HG03558 (cell line): Measurements from ENCODE around the gene EXOC7.
"Not testable (repeated sequence)": the region's sequence is repeated elsewhere in the genome, so short reads cannot be mapped to it uniquely, and the experiment has no call there.

Experiments
- ATAC-seq: cut with Tn5 transposase; IDR thresholded peaks from one replicate; pipeline ENCODE4 v1.9.1; 2021; ENCODE audit warnings: moderate number of reproducible peaks; ENCODE audit not compliant: unreplicated experiment; ENCODE audit errors: extremely low read depth

The EXOC7 gene

DNA sequence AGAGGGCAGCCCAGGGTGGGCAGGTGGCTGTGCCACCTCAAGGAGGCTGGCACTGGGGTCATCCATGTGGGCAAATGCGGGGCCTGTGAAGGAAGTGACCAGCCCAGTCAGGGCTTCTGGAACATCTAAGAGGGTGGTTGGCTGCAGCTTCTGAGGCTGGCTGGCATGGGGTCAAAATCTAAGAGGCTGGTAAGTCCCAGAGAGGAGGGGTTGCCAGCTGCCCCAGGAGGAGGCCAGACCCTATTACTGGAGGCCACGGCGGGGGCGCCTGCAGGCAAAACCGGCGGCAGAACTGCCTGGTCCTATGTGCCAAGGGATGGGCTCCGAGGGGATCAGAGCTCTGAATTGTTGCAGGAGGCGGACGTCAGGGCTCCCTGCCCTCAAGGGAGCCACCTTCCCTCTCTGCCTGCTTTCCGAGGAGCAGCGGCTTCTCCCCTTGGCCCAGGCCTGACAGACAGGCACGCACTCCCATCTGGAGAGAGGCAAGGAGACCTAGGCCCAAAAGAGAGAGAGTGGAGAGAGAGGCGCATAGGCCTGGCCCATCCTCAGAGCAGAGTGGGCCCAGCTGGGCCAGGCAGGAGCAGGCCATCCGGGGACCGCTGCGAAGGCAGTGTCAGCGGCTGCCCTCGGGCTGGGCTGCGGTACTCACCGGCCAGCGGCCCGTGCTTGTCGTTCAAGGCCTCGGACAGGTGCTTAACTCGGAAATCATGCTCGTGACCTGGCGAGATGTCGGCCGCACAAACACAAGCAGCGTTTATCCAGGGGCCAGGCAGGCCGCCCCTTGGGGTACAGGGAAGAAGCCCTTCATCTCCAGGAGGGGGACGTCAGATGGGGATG, 13.7 kb downstream of the EXOC7 start:
- no peak for ATAC-seq

DNA sequence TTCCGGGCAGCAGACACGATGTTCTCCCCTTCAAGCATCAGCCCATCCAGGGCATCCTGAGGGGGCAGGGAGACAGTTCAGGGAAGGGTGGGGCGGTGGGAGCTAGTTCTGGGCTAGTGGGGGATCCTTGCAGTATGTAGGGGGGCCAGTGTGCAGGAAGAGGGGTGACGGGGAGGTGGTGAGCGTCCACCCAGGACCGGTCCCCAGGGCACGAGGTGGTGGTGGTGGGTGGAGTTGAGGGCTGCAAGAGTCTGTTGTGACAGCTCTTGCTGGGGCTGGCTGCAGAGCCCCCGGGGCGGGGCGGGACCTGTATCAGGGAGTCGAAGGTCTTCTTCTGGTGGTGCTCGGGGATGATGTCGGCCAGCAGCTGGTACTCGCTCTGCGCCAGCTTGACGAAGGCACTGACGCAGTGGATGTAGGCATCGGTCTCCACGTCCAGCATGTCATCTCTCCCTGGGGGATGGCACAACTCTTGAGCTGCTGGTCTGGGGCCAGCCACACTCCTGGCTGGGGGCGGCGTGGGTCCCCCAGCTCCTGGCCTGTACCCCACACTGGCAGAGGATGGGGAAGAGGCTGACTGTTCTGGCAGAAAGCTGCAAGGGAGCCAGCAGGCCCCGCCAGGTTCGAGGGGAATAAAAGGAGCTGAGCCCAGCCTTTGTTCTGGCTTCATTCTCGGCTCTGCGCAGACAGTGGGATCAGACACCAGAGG, 14.6 kb downstream of the EXOC7 start:
- no peak for ATAC-seq

DNA sequence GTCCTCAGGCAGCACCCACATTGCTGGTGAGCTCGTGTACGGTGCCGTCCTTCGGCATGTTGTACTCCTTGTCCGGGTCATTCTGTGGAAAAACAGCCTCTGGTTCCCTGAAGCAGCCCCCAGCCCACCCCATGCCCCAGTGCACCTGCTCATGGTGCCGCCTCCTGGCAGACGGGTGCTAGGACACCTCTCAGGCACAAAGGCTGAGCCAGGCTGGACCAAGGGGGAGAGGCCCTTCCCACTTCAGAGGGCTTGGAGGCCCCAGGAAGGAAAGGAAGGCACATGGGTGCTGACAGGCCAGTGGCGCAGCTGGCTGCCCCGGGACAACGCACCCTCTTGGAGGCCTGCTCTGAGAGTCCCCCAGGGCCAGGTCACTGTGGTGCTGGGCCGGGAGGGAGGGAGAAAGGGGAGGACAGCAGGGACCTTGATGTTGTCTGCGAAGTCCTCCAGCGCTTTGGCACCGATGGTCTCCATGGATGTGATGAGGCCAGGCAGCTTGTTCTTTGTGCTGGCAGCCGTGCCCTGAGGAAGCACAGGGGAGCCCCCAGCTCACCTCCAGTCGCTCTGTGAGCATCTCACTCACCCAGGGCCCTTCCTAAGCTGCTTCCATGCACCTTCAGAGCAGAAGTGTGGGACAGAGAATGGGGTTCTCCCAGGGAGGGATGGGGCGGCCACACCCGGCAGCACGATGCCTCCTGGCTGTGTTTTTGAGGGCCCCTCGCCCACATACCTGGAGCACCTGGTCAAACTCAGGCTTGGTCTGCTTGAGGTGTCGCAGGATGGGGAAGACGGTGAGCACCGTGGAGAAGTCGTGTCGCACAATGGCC, 15.3 kb downstream of the EXOC7 start:
- no peak for ATAC-seq

DNA sequence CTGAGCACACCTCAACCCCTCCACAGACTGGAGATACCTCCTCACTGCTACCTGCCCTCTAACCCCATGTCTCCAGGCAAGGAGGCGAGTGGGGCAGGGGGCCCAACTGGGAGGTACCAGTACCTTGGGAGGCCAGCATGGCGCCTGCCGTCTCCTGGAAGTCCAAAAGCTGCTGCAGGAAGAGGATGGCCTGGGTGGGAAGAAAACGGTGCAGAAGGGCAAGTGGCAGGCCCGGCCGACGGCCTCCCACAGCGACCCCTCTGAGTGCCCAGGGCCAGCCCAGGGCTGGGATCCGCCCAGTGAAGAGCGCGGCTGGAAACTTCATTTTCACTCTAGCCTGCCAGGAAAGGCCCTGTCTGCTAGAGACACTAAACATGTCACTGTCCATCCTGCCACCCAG, 16.1 kb downstream of the EXOC7 start:
- ATAC-seq, result no peak

DNA sequence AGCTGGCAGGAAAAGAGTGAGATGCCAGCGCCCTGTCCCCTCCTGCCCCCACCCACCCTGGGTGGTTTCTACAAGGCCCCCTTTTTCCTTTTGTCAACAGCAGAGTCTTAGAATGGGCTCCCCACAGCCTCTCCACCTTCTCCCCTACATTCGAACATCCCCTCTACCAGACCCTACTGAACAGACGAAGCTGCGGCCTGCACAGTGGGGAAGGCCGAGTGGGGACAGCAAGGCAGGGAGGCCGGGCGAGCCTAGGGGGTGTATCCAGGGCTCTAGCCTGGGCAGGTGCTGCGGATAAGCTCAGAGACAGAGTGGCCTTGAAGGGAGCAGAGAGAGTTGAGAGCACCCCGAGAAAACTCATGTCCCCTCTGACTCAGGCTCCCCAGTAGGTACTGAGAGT, 17.2 kb downstream of the EXOC7 start:
- no peak for ATAC-seq

DNA sequence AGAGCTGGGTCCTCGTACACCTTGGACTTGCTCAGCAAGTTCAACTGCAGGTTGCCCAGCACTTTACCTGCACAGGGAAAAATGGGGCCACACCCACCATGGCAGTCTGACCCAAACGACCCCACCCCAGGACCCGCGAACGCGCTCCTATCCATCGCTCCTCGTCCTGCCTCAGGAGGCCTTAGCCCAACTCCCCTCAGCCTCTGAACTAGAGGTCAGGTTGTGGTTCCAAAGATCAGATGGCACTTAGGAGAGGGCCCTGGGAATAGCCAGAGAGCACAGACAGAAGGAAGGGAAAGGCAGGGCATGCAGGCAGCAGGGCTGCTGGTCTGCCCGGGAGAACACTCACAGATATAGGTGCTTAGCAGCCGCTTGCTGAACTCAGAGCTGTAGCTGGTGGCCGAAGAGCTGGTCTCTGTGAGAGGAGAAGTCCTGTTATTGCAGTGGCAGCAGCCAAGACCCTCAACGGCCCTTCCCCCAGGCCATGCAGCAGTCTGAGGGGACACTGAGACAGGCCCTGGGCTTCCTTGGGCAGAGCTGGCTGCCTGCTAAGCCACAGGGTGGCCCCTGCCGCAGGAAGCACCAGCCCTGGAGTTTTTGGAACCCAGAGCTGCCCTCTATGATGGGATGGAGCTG, 17.7 kb downstream of the EXOC7 start:
- ATAC-seq, result no peak

DNA sequence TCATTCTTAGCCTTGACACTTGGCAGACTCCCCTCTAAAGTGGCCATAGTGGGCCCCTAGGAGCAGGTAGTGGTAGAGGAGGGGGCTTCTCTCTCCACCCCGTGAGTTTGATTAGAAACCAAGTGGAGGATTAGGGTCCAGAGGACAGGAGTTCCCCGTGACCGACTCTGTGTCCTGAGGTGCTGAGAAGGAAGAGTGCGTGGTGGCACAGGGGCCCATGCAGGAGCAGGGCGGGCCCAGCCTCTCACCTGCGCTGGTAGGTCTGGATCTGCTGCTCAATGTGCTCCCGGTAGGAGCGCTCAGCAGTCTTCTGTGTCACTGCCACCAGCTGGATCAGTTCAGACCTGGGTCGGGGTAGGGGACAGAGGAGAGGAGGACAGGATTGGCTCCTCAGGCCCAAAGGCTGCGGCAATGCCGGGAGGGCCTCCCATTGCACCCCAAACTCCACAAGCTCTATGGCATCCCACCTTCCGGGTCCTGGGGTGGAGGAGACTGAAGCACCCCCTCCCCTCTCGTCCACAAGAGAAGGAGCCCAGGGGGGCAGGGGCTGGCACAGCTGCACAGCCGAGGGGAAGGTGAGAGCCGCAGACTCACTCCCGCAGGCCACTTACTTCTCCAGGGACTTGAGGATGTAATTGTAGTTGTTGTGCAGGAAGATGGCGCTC, 18.4 kb downstream of the EXOC7 start:
- ATAC-seq, result no peak

DNA sequence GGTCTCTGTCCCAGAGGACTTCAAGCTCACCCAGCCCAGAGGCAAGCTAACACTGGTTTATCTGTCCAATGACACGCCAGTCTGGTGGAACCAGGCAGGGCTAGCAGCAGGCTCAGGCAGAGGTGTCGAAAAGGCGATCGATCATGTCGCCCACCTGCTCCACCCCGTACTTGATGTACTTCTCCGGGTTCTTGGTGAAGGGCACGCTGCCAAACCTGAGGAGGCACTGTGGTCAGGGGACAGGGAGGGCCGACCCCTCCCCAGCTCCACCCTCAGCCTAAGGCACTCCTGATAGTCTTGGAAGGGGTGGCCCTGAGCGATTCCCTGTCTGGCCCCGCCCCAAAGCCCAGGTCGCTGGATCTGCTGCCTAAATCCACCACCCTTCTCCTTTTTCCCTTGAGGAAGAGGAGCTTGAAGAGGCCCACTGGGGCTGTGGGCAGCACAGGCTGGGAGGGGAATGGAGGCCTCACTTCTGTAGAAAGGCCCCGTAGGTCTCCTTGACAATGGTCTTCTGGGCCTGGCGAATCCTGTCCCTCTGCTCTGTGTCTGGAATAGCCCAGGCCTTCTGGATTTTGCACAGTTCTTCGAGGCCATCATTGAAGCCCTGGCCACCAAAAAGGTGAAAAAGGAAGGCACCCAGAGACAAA, 19.9 kb downstream of the EXOC7 start:
- no peak for ATAC-seq

DNA sequence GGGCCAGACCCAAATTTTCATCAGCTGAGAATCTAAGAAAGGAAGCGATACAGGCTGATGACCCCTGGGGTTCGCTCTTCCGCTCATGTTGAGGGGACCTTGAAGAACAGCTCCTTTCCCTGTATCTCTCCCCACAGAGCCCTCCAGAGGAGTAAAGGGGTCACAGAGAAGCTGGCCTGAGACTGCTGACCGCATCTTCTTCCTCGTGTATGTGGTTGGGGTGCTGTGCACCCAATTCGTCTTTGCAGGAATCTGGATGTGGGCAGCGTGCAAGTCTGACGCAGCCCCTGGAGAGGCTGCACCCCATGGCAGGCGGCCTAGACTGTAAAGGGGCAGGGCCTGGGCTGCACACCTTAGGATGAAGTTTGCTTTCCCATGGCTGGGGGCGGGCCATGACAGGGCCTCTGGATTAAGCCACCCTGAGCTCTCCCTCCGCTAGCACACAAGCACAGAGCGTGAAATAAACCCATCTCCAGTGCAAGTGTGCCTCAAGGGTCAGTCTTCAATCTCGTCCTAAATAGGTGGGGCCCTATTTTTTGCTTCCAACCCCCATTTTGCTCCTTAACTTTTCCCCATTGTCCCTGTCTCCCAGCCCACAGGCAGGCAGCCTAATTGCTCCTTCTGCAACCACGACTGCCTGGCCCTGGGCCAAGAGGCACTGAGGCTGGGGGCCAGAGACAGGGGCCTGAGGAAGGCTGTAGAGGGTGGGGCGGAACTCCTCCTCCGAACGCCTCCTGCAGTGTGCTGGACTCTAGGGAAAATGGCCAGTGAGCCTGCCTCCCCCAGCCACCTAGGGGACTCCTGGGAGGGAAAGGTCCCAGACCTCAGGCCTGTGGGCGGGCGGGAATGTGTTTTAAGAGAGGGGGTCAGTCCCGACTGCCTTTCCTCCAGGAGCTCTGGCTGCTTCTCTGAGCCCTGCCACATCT, 21.0 kb downstream of the EXOC7 start:
- no peak for ATAC-seq

DNA sequence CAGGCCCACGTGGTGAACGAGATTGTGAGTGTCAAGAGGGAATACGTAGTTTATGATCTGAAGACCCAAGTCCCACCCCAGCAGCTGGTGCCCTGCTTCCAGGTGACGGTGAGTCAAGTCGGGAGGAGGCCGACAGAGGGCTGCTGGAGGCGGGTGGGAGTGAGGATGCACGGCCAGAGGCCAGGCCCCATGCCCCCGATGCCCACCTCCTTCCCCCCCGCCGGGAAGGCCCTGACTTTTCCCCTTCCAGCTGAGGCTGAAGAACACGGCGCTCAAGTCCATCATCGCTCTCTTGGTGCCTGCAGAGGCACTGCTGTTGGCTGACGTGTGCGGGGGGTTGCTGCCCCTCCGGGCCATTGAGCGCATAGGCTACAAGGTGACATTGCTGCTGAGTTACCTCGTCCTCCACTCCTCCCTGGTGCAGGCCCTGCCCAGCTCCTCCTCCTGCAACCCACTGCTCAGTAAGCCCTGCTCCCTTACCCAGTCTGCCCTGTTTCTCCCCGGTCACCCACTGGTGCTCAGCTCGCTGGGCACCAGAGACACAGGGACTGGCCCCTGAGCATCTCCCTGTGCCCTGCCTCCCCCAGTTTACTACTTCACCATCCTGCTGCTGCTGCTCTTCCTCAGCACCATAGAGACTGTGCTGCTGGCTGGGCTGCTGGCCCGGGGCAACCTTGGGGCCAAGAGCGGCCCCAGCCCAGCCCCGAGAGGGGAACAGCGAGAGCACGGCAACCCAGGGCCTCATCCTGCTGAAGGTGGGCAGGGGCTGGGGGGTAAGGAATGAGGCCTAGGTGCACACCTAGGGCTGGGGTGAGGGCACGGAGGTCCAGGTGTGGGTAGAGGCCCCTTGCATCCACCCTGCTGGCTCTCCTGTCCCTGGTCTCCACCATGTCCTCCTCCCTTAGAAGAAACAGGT, 22.0 kb downstream of the EXOC7 start:
- ATAC-seq, result no peak

DNA sequence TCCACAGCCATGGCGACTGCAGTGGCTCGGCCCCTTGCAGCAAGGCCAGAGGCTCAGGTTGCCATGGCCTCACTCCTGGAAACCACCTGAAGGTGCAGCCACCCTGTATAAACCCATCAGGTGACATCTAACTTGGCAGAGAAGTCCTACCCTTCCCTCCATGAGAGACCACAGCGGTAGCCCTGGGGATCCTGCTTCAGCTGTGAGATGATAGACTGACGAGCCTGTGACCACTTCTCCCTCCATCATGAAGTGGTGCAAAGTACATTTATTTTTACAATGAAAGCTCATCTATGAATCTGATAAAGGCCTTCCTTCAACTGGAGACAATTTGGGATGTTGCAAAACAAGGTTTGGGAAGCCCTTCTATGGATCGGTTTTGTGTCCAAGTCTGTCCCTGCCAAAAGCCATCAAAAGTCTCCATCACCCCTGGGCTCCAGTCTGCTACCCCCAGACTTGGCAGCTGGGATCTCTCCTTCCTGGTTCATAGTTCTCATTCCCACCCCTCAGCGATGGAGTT, 22.8 kb downstream of the EXOC7 start:
- ATAC-seq, result no peak

DNA sequence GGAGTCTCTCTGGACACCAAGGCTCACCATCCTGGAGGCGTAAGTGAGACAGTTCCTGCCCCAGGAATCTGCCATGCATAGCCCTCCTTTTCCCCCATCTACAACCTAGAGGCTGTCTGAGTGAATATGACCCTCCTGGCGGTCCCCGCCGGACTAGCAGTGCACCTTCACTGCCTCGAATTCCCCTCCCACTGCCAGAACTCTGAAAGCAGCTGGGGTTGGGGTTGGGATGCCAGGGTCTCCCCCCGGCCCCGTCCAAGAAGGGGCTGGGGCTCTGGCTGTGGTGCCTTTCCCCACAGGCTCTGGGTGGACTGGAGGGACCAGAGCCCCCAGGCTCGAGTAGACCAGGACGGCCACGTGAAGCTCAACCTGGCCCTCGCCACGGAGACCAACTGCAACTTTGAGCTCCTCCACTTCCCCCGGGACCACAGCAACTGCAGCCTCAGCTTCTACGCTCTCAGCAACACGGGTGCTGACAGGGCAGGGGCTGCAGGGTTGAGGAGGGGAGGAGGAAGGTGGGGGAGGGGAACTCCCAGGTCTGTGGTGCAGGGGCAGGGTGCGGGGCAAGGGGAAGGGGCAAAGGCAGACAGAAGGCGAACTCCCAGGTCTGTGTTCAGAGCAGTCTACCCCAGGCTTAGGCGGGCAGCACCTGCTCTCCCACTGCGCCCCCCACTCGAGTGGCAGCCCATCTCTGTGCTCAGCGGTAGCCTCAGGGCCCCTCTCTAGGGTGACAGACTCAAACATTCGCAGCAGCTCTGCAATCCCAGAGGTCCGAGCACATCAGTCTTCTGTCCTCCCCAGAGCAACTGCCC, 23.4 kb downstream of the EXOC7 start:
- ATAC-seq, result no peak

DNA sequence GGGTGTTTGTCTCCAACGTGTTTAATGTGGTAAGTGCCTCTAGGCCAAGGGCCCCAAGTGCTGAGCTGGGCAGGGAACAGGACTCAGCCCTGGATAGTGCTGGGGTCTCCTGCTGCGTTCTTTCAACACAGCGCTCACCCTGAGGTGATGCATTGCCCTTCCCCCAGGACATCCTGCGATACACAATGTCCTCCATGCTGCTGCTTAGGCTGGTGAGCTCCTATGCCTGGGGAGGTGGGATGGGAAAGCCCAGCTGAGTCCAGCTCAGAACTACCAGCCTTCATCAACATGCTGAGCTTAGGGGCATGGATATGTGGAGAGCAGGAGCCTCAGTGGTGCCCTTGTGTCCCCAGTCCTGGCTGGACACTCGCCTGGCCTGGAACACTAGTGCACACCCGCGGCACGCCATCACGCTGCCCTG, 24.0 kb downstream of the EXOC7 start:
- ATAC-seq, result no peak

DNA sequence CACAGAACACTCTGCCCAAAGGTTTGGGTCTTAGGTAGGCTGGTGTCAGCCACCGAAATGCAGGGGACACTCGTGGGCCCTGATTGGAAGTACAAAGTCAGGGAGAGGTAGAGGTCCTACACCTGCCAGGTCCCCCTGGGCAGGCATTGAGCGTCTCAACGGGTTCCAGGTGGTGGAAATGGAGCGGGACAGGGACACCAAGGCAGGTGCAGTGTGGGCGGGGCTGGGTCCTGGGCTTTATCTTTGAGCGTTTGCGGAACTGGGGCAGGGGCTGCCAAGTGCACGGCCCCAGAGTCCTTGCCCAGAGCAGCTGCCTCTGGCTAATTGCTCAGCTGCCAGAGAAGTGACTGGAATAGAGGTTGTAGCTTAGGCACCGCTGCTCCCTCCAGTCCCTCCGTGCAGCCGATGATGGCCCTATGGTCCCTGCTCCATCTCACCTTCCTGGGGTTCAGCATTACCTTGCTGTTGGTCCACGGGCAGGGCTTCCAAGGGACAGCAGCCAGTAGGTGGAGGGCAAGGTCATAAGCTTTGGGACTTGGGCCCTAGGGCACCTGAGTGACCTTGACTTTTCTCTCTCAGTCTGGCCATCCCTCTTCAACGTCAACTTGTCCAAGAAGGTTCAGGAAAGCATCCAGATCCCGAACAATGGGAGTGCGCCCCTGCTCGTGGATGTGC, 24.6 kb downstream of the EXOC7 start, which contains the start of gene ZACN:
Gene ZACN, plus strand, starts transcription at position 323 of the 675 bp plus-strand sequence. Its CDS starts 83 bp downstream, at position 406.
- ATAC-seq, result no peak

DNA sequence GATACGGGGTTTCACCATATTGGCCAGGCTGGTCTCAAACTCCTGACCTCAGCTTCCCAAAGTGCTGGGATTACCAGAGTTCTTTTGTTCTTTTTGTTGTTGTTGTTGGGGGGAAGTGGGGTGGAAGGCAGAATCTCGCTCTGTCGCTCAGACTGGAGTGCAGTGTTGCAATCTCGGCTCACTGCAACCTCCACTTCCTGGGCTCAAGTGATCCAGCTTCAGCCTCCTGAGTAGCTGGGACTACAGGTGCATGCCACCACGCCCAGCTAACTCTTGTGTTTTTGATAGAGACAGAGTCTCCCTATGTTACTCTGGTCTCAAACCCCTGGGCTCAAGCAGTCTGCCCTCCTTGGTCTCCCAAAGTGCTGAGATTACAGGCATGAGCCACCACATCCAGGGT, 25.2 kb downstream of the EXOC7 start:
- not testable (repeated sequence) for ATAC-seq
